MM.1S (cell line): ENCODE data around the gene MBOAT2.

Experiments used
- EZH2 ChIP-seq: fragments of 300-600 bp; sonication (generic); optimal IDR thresholded peaks from 2 replicates; pipeline ENCODE3; 2017; ENCODE audit warnings: low read depth, mild to moderate bottlenecking, antibody characterized with exemption, low read length, mixed read lengths
- EZH2phosphoT487 ChIP-seq: fragments of 300-600 bp; sonication (generic); IDR thresholded peaks from 2 replicates; pipeline ENCODE4 v1.6.1; 2018; ENCODE audit warnings: antibody characterized with exemption, low read length
- TF ChIP-seq, protein P1 (sequence below): fragments of 300-600 bp; sonication (generic); IDR thresholded peaks from 2 replicates; pipeline ENCODE4 v1.5.1; 2016; ENCODE audit warnings: antibody characterized with exemption, low read length, mixed read lengths

DNA sequence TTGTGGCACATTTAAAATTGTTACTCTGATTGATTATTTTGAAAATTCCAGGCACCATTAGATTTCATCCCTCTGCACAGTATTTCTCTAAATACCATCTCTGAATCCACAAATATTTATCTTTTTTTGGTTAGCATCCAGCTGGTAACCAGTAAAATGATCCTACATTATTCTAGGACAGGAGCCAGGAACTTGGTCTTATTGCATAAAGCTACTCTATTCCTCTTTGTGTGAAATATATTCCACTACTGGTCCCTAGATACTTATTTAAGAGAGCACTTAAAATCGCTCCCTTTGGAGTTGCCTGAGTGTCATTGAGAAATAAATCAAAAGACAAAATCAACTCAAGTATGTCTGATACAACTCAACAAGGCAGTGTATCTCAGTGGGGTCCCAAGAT, 7.4 kb upstream of the MBOAT2 start:
- TF ChIP-seq, protein P1, sequence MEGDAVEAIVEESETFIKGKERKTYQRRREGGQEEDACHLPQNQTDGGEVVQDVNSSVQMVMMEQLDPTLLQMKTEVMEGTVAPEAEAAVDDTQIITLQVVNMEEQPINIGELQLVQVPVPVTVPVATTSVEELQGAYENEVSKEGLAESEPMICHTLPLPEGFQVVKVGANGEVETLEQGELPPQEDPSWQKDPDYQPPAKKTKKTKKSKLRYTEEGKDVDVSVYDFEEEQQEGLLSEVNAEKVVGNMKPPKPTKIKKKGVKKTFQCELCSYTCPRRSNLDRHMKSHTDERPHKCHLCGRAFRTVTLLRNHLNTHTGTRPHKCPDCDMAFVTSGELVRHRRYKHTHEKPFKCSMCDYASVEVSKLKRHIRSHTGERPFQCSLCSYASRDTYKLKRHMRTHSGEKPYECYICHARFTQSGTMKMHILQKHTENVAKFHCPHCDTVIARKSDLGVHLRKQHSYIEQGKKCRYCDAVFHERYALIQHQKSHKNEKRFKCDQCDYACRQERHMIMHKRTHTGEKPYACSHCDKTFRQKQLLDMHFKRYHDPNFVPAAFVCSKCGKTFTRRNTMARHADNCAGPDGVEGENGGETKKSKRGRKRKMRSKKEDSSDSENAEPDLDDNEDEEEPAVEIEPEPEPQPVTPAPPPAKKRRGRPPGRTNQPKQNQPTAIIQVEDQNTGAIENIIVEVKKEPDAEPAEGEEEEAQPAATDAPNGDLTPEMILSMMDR, result no peak
- TF ChIP-seq EZH2 (no peak), EZH2phosphoT487 (no peak)
